ENCODE results near the gene FSIP1.

Gene FSIP1

DNA sequence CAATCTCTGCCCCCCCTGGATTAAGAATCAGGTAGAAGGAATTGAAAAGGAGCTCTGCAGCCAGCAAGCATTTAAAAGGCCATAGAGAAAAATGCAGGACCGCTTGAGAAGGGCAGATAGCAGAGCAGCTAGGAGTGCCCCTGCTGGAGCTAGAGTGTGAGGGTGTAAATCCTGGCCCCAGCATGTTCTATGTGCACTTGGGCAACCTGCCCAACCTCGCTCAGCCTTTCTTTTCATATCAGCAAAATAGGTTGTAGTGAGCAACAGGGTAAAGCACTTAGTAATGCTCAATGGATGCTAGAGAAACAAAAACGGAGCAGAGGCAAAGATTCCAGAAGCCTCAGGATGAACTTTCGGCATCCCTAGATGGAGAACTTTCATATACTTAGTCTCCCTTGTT lies 226.8 kb downstream of the FSIP1 start:
- no peak overlapping the region for H3K4me3 ChIP-seq (ENCODE audit: low read depth, low read length)
- TF ChIP-seq, protein P1, sequence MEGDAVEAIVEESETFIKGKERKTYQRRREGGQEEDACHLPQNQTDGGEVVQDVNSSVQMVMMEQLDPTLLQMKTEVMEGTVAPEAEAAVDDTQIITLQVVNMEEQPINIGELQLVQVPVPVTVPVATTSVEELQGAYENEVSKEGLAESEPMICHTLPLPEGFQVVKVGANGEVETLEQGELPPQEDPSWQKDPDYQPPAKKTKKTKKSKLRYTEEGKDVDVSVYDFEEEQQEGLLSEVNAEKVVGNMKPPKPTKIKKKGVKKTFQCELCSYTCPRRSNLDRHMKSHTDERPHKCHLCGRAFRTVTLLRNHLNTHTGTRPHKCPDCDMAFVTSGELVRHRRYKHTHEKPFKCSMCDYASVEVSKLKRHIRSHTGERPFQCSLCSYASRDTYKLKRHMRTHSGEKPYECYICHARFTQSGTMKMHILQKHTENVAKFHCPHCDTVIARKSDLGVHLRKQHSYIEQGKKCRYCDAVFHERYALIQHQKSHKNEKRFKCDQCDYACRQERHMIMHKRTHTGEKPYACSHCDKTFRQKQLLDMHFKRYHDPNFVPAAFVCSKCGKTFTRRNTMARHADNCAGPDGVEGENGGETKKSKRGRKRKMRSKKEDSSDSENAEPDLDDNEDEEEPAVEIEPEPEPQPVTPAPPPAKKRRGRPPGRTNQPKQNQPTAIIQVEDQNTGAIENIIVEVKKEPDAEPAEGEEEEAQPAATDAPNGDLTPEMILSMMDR (IDR thresholded peaks at IDR 0.05; ENCODE audit: control insufficient read depth, extremely low read depth, insufficient read depth), result no peak
- no peak for DNase-seq (ENCODE audit: low read depth)

DNA sequence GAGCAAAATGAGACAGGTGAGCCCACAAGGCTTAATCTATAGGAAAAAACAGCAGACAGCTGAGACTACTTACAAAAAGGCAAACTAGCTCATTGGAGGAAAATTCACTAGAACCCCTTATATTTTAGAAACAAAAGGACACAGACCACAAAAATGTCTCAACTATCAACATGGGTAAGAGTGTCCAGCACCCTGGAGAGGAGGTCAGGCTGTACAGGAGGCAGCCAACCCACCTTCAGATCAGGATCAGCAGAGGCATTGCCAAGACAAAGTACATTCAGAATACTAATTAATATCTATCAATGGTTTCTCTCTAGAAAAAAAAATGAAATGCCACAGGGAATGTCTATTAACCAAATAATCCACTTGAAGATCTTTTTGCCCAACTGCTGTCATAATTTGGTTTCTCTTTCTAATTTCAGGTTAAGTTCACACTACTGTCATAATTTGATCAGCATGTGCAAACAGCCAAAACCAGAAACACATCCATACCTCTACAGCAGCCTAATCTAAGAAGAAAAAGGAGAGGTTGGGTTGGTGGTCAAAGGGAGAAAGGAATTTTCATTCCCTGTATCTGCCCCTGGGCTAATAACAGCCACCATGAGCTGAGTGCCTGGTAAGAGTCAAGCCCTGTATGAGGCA lies 227.8 kb downstream of the FSIP1 start:
- H3K4me3 ChIP-seq (ENCODE audit: low read depth, low read length), result no peak overlapping the region
- TF ChIP-seq, protein P1 (IDR thresholded peaks at IDR 0.05; ENCODE audit: control insufficient read depth, extremely low read depth, insufficient read depth), result no peak
- DNase-seq (ENCODE audit: low read depth), result no peak

DNA sequence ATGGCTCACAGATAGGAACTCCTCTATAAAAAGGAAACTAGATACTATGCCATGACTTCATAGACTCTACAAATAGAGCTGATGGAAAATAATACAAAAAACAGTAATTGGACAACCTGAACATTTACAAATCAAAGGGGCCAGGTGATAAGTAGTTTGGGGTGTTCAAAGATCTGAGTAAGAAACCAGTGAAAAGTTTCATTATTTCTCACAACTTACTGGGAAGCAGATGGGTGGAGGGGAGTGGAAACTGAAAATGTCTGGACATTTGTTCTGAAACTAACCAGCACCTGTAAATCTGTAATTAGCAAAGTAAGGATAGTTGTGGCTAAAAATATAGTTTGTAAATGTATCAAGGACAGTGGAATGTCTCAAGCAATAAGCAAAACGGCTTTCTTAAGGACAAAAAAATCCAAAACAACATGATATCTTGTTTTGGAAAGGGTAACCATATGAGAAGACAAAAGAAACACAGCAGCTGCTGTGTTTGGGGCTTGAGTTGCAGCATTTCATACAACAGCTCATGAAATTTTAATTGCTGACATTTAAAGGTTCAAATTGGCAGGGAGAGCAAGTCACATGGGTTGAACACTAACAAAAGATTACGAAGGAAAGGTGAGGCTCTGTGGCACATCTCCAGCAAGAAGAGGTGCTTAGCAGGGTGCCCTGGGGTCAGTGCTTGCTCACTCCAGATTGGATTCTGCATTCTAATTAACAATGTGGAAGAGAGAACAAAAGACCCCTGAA lies 228.5 kb downstream of the FSIP1 start:
- peak; percentile 94 for DNase-seq (ENCODE audit: low read depth)
- TF ChIP-seq, protein P1 (IDR thresholded peaks at IDR 0.05; ENCODE audit: control insufficient read depth, extremely low read depth, insufficient read depth), result no peak
- H3K4me3 ChIP-seq (ENCODE audit: low read depth, low read length), result no peak overlapping the region

DNA sequence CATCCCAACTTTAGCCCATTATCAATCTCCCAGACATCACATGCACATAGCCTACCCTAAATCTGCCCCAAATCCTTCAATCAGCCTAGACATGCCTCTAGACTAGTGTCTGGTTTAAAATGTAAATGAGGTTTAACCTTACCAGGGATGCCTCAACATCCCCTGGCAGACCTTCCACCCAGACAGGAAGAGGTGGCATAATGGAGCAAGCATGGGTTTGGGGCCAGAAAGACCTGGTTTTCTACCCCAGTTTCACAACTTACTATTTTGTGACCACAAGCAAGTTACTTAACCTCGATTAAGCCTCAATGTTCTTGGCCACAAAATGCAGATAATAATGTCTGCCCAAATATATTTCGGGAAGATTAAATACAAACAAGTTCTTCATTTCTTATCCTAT lies 230.1 kb downstream of the FSIP1 start:
- TF ChIP-seq, protein P1 (IDR thresholded peaks at IDR 0.05; ENCODE audit: control insufficient read depth, extremely low read depth, insufficient read depth), result no peak
- no peak overlapping the region for H3K4me3 ChIP-seq (ENCODE audit: low read depth, low read length)
- no peak for DNase-seq (ENCODE audit: low read depth)

DNA sequence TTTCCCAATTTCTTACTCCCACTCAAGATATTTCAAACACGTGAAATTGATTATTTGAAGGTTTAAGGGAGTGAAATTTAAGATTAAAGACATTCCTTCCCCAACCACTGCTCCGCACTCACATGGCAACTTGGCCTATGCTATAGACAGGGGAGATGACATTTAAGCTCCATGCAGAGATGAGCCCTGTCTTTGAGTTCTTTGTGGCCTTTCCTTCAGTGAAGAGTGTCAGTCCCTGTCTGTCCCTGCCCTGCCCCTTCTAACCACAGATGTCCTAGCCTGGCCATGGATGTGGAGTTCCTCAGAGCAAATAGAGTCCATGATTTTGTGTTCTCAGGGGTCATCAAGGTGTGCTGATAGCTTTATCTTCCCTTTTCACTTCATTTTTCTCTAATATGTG lies 231.2 kb downstream of the FSIP1 start:
- TF ChIP-seq, protein P1 (IDR thresholded peaks at IDR 0.05; ENCODE audit: control insufficient read depth, extremely low read depth, insufficient read depth), result no peak
- H3K4me3 ChIP-seq (ENCODE audit: low read depth, low read length), result no peak overlapping the region
- no peak for DNase-seq (ENCODE audit: low read depth)

Measured in LNCaP clone FGC (cell line).